HG03196 (cell line): ENCODE measurements around the gene PAX6.

Experiments
- ATAC-seq: cut with Tn5 transposase; IDR thresholded peaks from one replicate; pipeline ENCODE4 v1.9.1; 2021; ENCODE audit not compliant: unreplicated experiment

The PAX6 gene

DNA sequence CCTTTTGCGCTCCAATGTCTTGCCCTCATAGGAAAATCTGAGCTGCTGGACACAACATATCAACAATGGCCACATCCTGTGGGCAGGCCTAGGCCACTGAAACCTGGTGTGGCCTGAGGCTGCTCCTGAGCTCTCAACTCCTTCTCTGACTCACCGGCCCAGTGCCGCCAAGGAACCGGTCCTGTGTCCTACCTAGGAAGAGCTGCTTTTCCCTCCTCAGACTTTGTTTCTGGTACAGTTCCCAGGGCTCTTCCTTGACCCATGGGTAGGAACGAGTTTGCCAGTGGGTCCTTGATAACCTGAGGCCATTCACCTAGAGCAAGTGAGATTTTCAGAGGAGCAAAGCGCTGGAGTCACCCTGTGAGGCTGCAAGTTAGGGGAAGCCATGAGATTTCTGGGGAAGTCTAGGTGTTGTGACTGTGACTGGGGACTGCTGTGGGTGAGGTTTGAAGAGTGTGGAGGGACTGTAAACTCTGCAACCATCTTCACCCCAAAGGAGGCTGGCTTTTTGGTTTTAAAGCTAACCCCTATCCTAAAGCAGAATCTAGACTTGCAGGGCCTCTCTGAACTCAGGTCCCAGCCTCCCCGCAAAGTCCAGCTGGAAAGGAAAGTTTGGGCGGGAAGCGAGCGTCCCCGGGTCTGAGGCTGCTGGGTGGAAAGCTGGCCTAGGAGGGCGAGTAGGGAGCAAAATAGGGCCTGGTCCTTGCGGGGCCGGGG is 12.0 kb upstream of the PAX6 start:
- ATAC-seq, result no peak

GRCh38 chr11:31822175-31822926 is 11.2 kb upstream of the PAX6 start:
- no peak for ATAC-seq

DNA sequence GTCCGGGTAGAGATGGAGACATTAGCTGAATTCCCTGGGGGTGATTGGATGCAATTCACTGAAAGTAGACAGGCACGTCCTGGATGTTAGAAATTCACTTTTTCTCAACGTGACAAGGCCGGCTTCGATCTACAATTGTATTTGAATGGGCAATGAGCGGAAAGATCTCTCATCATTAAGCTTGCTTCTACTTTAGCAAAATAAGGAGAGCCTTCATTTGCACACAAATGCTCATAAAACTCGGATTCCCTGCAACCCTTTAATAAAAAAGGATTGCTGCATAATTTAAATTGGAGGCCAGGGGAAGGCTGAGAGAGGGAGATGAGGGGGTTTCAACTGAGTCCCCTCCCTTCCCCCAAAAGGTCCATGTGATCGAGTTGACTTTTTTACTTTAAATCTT is 10.6 kb upstream of the PAX6 start:
- ATAC-seq, result no peak

DNA sequence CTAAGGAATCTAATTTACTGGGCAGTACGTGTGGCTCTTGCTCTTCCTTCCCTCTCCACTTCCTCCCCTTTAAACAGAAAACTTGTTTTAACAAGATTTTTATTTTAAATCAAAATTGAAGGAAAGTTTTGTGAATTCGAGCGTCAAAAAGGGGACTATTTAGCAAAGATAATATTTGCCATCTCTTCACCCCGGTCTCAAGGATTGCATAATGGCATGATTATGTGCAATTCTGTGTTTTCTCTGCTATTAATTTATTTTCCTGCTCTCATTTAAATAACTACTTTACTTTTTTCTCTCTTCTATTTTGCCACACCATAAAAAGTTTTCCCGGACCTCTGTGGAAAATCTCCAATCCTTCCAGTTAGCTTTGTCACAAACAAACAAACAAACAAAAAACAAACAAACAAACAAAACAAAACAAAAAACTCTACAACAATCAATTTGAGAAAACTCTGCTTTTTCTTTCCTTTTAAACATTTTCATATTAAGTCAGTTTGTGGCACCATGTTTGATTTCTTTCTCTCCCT is 10.2 kb upstream of the PAX6 start:
- ATAC-seq, result no peak

DNA sequence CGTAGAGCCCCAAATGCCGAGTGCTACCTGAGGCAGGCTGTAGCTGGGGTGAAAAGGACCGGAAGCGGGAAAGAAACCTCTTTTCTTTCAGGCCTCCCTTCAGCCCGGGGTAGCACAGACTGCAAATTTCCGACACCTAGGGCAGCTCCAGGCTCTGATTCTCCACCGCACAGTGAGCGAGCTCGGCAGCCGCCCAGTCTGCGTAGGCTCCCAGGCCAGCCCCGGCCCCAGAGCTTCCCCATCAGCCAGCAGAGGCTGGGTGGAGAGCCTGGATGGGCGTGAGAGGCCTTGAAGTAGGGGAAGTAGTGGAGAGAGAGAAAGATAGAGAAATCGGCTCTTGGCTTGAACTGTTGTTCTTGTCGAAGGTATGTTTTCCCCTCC is 9.3 kb upstream of the PAX6 start:
- ATAC-seq, result no peak

GRCh38 chr11:31819621-31820437 is 8.7 kb upstream of the PAX6 start:
- no peak for ATAC-seq

- ATAC-seq, result no peak
These were observed 7.8 kb upstream of the PAX6 start for GRCh38 chr11:31818874-31819331.

DNA sequence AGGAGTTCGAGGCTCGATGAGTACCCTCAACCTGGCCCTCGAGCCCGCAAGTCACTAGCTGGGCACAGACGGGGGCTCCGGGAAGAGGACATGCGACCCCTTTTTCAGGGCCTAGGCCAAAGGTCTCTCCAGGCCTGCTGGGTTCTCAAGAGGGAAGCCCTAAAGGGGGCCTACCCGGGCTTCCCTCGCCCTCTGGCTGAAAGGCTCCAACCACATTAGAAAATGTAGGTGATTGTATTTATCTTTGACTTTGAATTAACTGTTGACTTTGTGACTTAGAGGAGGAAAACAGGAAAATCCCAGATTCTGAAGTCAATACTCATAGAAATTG is 7.3 kb upstream of the PAX6 start:
- no peak for ATAC-seq

GRCh38 chr11:31817621-31818424 is 6.7 kb upstream of the PAX6 start:
- no peak for ATAC-seq

DNA sequence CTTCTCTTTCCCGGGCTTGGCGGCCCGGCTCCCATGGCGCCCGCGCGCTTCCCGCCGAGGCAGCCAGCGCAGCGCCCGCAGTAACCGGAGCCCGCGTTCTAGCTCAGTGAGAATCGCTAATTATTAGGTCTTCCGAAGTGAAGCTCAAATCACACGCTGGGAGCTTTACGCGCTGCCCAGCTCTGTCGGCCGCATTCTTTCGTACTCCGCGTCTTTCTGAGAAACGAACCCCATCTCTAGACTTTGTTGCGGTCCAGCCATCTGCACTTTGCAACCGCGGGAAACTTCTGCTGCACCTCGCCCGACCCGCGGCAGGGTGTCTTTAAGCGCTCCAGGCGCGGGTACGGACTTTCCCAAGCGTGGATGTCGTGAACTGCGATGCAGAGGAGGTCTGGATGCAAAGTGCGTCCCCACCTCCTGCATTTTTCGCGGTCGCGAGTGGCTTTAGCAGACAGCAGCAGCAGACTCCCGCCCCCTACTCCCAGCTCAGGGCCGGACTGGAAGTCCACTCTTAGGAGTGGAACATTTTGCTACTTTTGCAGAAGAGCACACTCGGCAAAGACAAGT is 6.0 kb upstream of the PAX6 start:
- no peak for ATAC-seq

- no peak for ATAC-seq
These were observed 5.4 kb upstream of the PAX6 start for GRCh38 chr11:31816468-31817053.

GRCh38 chr11:31815711-31816467 is 4.8 kb upstream of the PAX6 start:
- no peak for ATAC-seq

DNA sequence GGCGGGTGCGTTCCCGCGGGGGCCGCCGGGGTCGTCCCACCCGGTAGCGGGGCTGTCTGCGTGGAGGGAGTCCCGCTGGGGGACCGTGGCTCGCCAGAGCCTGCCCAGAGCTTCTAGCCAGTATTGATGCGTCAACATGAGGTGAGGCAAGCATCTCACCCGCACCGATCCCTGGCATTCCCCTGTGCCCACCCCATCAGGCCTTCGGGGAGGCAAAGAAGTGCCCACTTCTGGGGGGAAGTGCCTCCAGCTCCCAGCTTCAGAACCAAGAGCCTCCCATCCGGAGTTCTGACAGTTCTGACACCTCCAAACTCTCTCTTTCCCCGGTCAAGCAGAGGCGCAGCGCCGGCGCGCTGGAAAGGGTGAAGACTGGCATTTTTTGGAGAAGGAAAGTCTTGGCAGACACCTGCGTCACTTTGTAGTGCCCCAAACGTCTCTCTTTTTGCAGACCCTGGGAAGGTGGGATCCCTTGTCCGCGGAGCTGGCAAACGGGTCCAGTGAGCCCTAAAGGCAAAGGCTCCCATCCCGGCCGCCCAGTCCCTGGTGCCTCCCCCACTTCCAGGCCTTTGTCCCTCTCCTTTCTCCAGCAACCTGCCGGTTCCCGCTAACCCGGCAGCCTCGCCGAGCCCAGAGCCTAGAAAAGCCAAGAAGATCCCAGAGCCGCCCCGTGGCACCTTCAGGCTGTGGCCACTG is 3.2 kb upstream of the PAX6 start:
- ATAC-seq, result no peak

DNA sequence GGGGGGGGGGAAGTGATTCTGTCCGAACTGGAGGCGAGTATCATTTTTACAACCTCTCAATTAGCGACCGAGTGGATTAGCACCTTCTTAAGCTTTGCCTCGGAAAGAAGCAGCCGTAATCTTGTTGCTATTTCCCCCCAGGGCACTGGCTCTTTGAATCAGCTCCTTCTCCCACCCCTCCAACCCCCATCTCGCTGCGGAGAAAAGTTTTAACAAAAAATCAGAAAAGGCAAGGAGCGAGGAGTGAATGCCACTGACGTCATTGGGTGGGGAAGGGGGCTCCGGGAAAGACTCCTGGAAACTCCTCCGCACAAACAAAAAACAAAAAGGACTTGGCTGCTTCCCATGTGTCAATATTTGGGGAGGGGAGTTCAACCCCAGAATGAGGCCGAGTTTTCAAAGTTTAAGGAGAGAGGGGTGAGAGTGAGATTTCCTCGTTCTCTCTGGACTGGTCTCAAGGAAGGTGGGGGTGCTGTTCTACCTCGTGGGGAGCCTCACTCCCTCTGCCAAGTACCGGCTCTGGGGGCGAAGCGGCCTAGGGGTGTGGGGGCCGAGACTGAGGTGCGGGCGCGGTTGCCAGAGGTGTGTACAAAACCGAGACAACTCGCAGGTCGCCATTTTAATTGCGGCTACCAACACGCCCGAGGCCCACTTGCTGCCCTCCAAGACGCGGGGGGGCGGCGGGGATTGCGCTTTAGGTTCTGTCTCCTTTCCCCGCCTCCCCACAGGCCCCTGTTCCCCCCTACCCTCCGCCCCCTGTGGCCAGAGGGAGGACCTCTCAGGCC is 2.5 kb upstream of the PAX6 start:
- no peak for ATAC-seq

GRCh38 chr11:31812383-31813381 is 1.6 kb upstream of the PAX6 start:
- no peak for ATAC-seq

DNA sequence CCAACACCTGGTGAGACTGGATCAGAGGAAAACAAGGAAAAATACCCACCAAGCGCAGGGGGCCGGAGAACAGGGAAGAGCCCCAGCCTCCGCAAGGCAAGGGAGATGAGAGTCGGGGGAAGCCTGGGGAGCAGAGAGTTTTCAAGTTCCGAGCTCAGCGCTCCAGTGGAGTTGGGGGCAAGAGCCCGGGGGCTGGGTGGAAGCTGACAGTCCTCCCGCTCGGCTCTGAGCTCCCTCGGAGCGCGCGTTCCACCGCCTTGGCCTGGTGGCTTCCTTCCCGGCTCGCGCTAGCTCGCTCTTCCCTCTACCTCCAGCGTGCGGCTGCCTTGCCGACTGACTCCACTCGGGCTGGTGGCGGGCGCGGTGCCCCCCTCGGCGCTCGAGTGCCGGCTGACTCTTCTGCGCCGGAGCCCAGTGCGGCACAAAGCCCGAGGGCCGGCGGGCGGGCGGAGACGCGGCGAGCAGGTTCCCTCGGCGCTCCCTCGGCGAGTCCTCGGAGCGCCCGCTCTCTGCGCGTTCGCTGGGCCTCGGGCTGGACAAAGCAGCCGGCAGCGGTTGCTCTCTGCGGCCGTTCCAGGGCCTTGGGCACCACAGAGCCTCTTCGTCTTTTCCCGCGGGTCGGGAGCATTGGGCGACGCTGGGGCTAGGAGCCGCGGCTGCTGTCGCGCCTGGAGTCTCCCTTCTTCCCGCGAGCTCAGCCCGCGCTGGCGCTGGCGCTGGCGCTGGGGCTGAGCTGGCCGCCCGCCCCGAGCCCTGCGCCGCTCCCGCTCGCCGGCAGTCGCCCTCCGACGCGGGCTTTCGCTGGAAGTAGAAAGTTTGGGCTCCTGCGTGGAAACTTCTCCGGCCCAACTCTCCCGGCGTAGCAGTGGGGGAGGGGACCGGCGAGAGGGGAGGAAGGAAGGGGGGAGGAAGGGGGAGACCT is 1.0 kb downstream of the PAX6 start:
- ATAC-seq, result no peak
